Activated naive CD4-positive, alpha-beta T cell treated with anti-CD3 and anti-CD28 coated beads, Interleukin-2, amount 50 U/mL, for 72 hours (primary cell): ENCODE measurements around the gene LDB2. TPM values are rescaled to one million over a fixed set of nuclear protein-coding genes. Genes with fewer than 3 reads are reported as not detected.
"Not testable (repeated sequence)": the region's sequence is repeated elsewhere in the genome, so short reads cannot be mapped to it uniquely, and the experiment has no call there.

Source experiments
- ATAC-seq, 2 donors: fragments of 150-1000 bp; cut with Tn5 transposase; 2 replicates each; pipeline ENCODE4 v1.10.0; 2021; ENCODE audit warnings: mild to moderate bottlenecking in 2 of 2, moderate library complexity in 2 of 2
- DNase-seq, 2 donors: peaks; one replicate each; pipeline ENCODE4 v3.0.0; 2021 to 2022; ENCODE audit warnings: low spot score in 2 of 2
- H3K27ac Mint-ChIP-seq, 2 donors: one replicate each; pipeline ENCODE4 v1.8.0; 2022; ENCODE audit warnings: mild to moderate bottlenecking in 2 of 2, mixed read lengths in 2 of 2
- H3K36me3 Mint-ChIP-seq, 2 donors: one replicate each; pipeline ENCODE4 v1.8.0; 2022; ENCODE audit warnings: mixed read lengths in 2 of 2
- H3K9me3 Mint-ChIP-seq, 2 donors: one replicate each; pipeline ENCODE4 v1.8.0; 2022; ENCODE audit warnings: mixed read lengths in 2 of 2
- total RNA-seq, 2 donors: library from RNA; stranded (reverse); gene quantifications; one replicate each; pipeline ENCODE4 v1.2.3, GENCODE V29; 2022

LDB2 gene
- total RNA-seq, 2 donors from 2014 or later: not detected

DNA sequence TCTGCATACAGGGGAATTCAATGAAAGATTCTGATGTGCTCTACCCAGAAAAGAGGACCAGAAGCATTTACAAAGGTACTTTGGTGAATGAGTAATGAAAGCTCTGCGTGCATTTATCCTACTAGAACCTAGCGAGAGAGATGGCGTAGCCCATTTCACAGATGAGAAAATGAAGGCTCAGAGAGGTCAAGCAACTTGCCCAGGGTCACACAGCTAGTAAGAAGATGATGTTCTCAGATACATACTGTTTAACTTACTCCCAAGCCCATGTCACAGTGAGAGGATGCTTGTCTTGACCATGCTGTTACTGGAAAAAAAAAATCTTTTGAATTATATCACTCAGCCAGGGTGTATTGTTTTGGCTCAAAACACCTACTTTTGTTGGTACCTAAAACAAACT, 317.3 kb downstream of the LDB2 start:
- peaks cover 0 to 4% of the 10 kb centered on the region in 2 donors for H3K9me3 Mint-ChIP-seq

DNA sequence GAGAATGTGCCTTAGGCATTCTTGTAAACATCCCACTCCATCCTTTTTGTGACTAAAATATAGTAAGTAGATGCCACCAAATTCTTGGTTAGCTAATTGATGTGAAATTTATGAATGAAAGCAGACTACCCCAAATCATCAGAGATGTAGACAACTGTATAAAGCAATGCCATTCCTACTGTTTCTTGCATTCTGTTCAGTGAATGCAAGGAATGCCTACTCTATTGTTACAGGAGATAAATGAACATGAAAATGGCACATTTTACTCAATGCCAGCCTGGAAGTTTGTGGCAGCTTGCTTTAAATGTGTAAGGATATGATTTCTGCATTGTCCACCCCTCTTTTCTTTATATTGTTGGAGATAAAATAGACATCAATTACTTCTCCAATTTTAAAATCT, 317.9 kb downstream of the LDB2 start:
- Mint-ChIP-seq H3K36me3 (no peaks in the 10 kb centered on the region), H3K9me3 (peaks cover 0 to 4% of the 10 kb centered on the region in 2 donors), H3K27ac (no peak overlapping the region)
- no peak for ATAC-seq
- DNase-seq: no peak

More for the DNA sequence above, 317.3 kb downstream of the LDB2 start:
- H3K36me3 Mint-ChIP-seq: no peaks in the 10 kb centered on the region
- no peak overlapping the region for H3K27ac Mint-ChIP-seq
- DNase-seq: no peak
- no peak for ATAC-seq

DNA sequence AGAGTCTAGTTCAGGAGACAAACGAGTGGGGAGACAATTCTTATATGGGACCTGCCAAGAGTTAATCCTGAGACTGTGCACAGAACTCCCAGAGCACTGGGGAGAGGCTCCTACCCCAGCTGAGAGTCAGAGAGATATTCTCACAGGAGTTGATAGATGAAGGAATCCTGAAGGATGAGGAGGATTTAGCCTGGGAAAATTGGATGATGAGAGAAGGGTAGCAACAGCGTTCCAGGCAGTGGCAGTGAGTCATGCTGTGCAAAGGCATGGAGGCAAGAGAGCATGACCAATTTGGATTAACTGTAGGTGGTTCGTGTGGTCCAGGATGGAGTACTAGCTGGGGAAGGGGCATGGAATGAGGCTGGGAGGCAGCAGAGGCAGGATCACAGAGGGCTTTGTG, 318.6 kb downstream of the LDB2 start:
- Mint-ChIP-seq H3K27ac (no peak overlapping the region), H3K9me3 (peaks cover 0 to 4% of the 10 kb centered on the region in 2 donors), H3K36me3 (no peaks in the 10 kb centered on the region)
- no peak for ATAC-seq
- DNase-seq: no peak

DNA sequence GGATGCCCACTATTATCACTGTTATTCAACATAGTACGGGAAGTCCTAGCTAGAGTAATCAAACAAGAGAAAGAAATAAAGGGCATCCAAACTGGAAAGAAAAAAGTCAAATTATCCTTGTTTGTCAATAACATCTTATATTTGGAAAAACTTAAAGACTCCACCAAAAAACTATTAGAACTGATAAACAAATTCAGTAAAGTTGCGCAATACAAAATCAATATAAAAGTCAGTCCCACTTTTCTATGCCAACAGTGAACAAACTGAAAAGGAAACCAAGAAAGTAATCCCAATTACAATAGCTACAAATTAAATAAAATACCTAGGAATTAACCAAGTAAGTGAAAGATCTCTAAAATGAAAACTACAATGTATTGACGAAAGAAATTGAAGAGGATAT, 321.3 kb downstream of the LDB2 start:
- ATAC-seq: no peak
- no peak overlapping the region for H3K27ac Mint-ChIP-seq
- H3K36me3 Mint-ChIP-seq: no peaks in the 10 kb centered on the region
- no peak for DNase-seq
- no peaks in the 10 kb centered on the region for H3K9me3 Mint-ChIP-seq

DNA sequence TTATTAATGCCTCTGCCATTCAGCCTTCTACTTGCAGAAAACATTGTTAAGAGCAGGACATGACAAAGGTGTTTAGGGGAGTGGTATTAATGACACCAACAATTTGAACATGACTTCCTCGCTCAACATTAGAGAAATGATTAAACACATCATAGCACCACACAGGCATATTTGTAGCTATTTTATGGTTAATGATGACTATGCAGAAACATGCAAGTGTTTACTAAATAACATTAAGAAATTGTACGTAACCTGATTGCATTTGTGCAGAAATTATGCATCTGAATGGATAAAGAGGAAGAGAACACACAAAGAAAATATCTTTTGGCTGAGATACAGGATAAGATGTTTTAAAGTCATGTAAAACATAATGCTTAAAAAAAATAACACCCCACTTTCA, 323.5 kb downstream of the LDB2 start:
- DNase-seq (no peak), ATAC-seq (no peak)
- no peak overlapping the region for H3K27ac Mint-ChIP-seq
- H3K9me3 Mint-ChIP-seq: no peaks in the 10 kb centered on the region
- no peaks in the 10 kb centered on the region for H3K36me3 Mint-ChIP-seq

DNA sequence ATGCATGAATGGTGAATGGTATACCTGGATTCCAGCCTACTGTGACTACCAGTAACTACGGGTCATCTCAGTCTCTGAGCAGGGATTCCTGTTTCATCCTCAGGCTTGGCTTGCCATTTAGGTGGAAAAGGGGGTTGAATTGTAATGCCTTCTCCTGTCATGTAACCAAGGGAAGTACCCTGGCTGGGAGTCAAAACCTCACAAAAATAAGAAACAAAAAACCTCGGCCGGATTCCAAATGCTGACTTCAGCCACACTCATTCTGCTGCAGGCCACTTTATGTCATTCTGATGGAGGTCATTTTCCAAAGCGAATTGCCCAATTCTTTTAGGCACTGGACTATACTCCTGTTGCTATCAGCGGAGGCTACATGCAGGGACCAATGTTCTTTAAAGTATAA, 324.7 kb downstream of the LDB2 start:
- Mint-ChIP-seq H3K36me3 (no peaks in the 10 kb centered on the region), H3K9me3 (no peaks in the 10 kb centered on the region), H3K27ac (no peak overlapping the region)
- DNase-seq: no peak
- no peak for ATAC-seq

DNA sequence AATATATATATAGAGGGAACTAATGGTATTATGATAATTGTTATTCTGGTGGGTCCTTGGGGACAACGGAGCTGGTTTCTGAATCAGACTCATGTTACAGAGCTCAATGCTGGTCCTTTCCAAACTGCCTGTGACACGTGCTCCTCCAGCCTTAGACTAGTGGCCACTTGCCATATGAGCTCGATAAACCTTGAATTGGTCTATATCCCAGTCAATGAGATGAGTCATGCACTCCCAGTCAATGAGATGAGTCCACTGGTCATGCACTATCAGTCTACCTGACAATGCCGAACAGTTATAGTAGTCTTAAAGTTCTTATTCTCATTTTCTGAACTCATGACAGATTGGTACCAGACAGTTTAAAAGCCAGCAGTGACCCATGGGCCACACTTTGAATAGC, 325.2 kb downstream of the LDB2 start:
- no peak for ATAC-seq
- no peaks in the 10 kb centered on the region for H3K9me3 Mint-ChIP-seq
- no peak for DNase-seq
- H3K36me3 Mint-ChIP-seq: no peaks in the 10 kb centered on the region
- no peak overlapping the region for H3K27ac Mint-ChIP-seq

DNA sequence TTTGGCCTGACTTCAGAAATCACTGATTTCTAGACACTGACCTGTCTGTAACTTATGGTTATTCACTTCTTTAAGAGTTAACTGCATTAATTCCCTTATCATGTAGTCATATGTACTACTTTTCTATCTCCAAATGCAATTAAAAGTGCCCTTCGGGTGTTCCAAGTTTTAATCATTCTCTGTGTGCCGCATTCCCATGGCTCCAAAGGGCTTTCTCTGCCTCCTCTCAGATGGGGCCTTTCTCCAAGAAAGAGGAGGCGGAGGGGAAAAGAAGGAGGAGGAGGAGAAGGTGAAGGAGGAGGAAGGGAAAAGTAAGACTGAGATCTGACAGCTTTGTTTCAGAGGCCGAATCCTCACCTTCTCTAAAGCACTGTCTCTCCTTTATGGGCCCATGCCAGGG, 325.8 kb downstream of the LDB2 start:
- Mint-ChIP-seq H3K27ac (no peak overlapping the region), H3K36me3 (no peaks in the 10 kb centered on the region), H3K9me3 (no peaks in the 10 kb centered on the region)
- no peak for DNase-seq
- ATAC-seq: no peak

DNA sequence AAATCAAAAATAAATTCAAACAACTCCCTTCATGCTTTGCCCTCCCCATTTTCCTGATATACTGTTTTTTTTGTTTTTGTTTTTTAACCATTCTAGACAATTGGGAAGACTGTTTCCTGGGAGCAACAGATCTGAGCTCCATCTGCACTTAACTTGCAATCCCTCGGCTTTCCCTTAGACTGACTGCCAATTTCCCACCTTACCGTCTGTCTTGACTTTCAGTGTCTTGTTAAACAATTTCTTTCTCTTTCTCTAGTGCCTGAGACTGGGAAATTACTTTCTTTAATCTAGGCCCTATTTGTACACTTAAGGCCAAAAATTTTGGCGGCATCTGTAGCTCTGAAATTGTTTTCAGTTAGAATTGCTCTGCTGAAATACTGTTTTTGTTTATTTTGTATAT, 326.3 kb downstream of the LDB2 start:
- H3K36me3 Mint-ChIP-seq: no peaks in the 10 kb centered on the region
- DNase-seq (no peak), ATAC-seq (no peak)
- no peak overlapping the region for H3K27ac Mint-ChIP-seq
- H3K9me3 Mint-ChIP-seq: no peaks in the 10 kb centered on the region

DNA sequence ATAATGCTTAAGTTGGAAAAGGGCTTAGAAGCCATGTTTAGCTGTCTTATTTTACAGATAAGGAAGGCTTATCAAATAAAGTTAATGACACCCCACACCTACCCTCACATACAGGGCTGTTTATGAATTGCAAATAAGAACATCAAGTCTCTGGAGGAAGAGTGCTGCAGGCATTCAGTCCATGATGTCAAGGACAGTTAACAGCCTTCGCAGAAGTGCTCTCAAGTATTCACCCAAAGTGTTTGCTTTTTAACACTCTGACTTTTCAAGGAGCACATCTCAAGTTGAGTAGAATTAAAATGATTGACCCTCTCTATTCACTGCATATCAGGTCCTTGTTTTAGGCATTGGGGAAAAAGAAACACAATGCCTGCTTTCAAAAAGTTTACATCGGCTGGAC, 328.7 kb downstream of the LDB2 start:
- Mint-ChIP-seq H3K9me3 (no peaks in the 10 kb centered on the region), H3K27ac (no peak overlapping the region), H3K36me3 (no peaks in the 10 kb centered on the region)
- DNase-seq (no peak), ATAC-seq (no peak)

DNA sequence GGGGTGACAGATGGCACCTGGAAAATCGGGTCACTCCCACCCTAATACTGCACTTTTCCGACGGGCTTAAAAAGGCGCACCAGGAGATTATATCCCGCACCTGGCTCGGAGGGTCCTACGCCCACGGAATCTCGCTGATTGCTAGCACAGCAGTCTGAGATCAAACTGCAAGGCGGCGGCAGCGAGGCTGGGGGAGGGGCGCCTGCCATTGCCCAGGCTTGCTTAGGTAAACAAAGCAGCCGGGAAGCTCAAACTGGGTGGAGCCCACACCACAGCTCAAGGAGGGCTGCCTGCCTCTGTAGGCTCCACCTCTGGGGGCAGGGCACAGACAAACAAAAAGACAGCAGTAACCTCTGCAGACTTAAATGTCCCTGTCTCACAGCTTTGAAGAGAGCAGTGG, 341.1 kb downstream of the LDB2 start:
- not testable (repeated sequence) for H3K36me3 Mint-ChIP-seq, DNase-seq, ATAC-seq, H3K27ac Mint-ChIP-seq
- H3K9me3 Mint-ChIP-seq: peaks cover 17% of the 10 kb centered on the region in 2 donors

DNA sequence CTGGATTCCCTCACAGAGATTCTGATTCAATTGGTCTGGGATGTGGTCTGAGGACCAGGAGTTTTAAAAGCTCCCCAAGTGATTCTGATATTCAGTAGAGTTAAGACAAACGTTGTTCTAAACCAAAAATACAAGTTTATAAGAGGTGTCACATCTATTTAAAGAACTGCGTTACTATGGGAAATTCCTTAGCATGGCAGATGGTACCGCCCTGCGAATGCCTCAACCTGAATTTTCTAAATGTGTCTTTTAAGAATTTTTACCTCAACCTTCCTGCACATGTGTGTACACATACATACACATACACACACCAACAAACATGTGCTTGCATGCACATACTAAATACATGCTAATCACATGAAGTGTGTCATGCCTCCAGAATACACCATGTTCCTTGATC, 343.3 kb downstream of the LDB2 start:
- peaks cover 17% of the 10 kb centered on the region in 2 donors for H3K9me3 Mint-ChIP-seq

DNA sequence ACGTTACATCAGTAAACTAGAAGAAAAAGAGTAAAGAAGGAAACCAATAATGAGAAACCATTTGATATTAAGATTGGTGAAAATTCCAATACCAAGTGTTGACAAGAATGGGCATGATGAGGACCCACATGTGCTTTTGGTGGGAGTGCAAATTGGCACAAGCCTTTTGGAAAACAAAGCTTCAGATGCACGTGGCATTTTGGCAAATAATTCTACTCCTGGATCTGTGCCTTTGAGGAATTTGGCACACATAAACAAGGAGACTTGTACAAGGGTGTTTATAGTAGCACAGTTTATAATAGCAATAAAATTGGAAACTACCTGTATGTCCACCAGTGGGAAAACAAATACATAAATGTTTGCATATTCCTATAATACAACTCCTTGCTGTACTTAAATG, 347.9 kb downstream of the LDB2 start:
- ATAC-seq: no peak
- H3K9me3 Mint-ChIP-seq: peaks cover 6 to 8% of the 10 kb centered on the region in 2 donors
- no peaks in the 10 kb centered on the region for H3K36me3 Mint-ChIP-seq
- no peak overlapping the region for H3K27ac Mint-ChIP-seq
- DNase-seq: no peak

More for the DNA sequence above, 343.3 kb downstream of the LDB2 start:
- DNase-seq (no peak), ATAC-seq (no peak)
- H3K36me3 Mint-ChIP-seq: peaks cover 0 to 5% of the 10 kb centered on the region in 2 donors
- no peak overlapping the region for H3K27ac Mint-ChIP-seq

DNA sequence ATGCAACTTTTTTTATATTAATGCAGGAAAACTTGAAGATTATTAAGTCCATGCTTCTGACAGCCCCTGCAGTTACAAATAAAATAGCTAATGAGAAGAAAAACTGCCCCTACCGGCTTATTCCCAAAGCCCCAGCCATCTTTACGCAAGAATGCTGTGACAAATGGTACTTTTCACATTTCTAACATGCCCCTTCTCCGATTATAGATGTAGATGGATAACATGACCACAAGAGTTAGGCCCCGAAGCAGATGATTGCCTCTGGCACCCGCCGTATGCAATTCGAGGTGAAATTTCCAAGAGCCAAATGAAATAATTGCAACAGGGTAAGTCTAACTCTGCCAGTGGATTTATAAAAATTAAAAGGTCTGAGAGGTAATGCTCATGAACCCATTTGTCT, 352.8 kb downstream of the LDB2 start:
- ATAC-seq: no peak
- no peak for DNase-seq
- Mint-ChIP-seq H3K27ac (no peak overlapping the region), H3K36me3 (no peaks in the 10 kb centered on the region), H3K9me3 (peaks cover 8 to 9% of the 10 kb centered on the region in 2 donors)

DNA sequence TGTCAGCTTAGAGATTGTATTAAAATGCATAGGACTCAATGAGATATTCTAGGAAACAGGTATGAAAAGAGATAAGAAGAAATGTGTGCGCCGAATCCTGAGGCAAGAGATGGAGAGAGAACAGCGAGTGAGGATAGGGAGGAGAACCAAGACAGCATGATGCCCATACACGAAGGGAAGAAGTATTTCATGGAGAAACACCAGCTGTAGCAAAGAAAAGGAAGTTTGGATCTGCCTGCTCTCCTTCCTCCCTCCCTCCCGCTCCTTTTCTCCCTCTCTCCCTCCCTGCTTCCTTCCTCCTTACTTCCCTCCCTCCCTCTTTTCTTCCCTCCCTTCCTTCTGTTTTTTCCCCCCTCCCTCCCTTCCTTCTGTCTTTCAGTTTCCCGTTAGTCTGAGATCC, 353.6 kb downstream of the LDB2 start:
- no peaks in the 10 kb centered on the region for H3K36me3 Mint-ChIP-seq
- ATAC-seq (no peak), DNase-seq (no peak)
- peaks cover 8 to 9% of the 10 kb centered on the region in 2 donors for H3K9me3 Mint-ChIP-seq
- H3K27ac Mint-ChIP-seq: no peak overlapping the region

DNA sequence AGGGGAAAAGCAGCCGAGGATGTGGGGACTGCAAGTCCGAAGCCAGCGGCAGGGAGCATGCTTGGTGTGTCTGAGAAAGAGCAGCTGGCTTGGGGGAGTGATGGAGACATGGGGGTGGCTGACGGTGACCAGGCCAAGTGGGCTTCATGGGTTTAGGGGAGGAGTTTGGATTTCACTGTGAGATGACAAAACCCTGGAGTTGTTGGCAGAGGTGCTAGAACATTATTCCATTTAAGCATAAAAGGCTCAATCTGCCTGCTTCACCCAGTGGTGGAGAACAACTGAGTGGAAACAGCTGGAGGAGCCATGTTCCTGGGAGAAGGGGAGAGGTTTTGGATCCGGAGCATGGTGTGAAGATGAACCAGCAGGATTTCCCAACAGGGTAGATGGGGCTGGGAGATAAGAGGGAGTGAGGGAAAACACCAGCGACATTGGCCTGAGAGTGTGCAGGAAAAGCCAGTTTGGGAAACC, 354.2 kb downstream of the LDB2 start:
- H3K9me3 Mint-ChIP-seq: peaks cover 8 to 9% of the 10 kb centered on the region in 2 donors
- DNase-seq: no peak
- no peaks in the 10 kb centered on the region for H3K36me3 Mint-ChIP-seq
- ATAC-seq: no peak
- no peak overlapping the region for H3K27ac Mint-ChIP-seq

DNA sequence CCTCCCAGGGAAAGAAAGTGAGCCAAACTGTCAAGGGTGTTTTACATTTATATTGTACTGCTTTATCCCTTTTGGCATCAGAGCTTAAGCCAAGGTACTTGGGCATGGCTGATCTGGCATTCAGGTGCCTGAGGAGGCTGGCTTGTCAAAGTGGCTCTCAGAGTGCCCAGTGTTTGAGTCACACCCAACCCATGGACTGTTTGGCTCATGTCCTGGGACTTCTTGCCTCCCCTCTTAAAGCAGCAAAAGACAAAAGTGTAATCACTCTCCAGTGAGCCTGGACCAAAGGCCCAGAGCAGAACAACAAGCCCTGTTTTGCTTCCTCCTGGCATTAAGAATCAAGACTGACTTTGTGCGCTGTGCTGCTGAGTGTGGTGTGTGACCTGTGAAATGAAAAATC, 360.5 kb downstream of the LDB2 start:
- Mint-ChIP-seq H3K36me3 (no peaks in the 10 kb centered on the region), H3K9me3 (peaks cover 0 to 8% of the 10 kb centered on the region in 2 donors), H3K27ac (no peak overlapping the region)
- DNase-seq: no peak
- ATAC-seq: no peak

DNA sequence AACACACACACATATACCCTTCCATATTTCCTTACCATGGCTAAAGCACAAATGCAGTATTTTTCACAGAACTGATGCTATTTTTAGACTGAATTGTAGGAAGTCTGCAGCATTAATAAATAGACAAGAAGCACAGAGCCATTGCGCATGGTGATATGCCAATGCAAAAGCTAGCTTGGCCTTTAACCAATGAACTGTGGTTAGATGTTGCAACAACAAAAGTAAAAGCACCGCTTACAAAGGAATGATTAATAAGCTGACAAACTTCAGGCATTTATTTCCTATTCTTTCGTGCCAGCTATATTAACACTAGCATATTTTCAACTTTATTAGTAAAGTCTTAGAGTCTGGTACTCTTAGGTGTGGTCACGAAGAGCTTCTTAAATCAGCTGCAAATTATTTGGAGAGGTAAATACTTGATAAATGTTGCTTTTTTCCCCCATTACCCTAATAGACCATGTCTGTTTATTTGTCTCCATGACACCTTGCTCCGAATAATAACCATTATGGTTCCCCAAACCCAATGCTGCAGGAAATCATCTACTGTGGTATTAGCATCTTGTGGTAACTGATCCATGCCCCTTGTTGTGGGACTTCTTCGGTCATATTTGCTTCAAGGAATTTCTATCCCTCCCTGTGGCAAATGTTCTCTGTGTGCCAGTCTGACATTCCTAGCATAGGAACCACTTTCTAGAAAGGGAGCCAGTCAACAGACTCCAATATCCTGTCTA, 366.0 kb downstream of the LDB2 start:
- H3K27ac Mint-ChIP-seq: no peak overlapping the region

More for the DNA sequence above, 366.0 kb downstream of the LDB2 start:
- H3K9me3 Mint-ChIP-seq: no peaks in the 10 kb centered on the region
- DNase-seq: no peak
- no peak for ATAC-seq
- H3K36me3 Mint-ChIP-seq: no peaks in the 10 kb centered on the region
